Hair follicular keratinocyte (primary cell): Measurements from ENCODE around the gene ATG13. TPM values are rescaled to one million over a fixed set of nuclear protein-coding genes. Genes with fewer than 3 reads are reported as not detected.

Experiments
- total RNA-seq: library from RNA; depleted of rRNA; stranded (reverse); fragments of >200 nt; gene quantifications from 2 replicates; pipeline ENCODE4 v1.2.3, GENCODE V29; 2015

ATG13 gene
- 46.2 and 49.4 TPM in 2 replicates for total RNA-seq

DNA sequence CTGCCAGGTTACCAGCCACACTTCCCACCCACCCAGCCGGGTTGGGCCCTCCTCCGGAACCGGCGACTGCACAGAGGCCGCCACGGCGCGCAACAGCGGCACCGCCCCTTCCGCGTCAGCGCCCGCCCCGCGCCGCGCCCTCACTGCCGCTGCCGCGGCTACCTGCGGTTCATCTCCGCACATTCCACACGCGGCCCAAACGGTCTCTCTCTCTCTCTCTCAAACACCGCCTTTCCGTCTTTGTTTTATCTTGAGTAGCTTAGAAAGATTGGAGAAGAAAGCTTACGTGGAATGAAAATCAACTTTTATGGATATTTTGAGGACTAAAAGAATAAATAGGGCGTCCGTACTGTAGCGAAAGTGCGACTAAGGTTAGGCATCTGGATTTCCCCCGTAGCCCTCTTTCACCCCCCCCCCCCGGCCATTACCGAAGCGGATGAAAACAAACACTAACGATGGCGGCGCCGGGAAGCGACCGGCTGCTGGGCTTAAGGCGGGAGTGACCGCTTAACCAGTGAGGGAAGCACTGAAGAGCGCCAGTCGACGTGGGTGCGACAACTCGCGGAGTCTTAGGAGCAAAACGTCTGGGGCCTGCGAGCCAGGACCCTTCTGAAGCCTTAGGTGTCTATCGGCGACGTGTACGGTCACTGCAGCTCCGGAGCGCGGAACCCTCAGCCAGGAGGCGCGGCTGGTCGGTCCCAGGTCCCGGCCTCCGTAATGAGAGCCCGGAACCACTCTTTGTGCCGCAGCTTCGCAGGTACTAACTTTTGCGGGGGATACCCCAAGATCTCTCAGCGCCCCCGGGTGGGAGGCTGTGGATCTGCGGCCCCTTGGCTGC, at the start of gene ATG13, which contains the start of gene HARBI1:
Gene ATG13, plus strand, starts transcription at position 420 of the 838 bp plus-strand sequence. CDS start 26,739 bp downstream, outside the sequence.
Gene HARBI1, minus strand, starts transcription at position 94 of the 838 bp plus-strand sequence. CDS start 990 bp downstream, outside the sequence.

DNA sequence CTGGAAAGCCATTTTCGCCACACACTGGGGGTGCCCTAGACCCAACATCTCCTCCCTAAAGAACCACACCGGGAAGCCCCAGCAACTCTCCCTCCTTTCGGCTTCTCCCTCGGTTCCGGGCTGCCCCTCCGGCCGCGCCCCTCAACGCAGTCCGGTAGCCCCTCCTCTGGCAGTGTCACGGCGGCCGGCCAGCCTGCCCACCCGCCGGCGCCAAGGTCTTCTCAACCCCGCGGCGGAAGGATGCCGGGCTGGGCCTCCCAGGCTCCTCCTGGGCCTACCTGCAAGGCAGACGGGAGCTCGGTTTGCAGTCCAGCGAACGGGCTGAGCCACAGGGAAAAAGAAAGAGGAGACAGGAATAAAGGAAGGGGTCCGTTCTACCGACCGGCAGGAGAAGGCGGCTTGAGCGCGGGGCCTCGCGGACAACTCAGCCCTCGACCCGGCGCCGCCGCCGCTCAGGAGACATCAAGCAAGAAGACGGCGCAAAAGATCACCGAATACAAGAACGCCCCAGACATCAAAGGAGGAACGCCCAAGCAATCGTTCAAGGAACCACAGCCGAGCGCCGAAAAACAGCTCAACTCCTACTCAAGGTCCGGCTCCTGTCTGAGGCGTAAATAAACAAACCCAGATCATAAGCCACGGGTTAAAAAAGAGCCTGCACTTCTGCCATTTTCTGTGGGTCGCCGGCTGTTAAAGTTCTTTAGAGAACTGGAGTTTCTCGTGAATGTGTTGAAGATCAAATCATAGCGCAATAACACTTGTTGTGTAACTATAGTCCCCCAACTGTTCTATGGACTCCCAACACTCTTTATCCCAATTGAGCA, 23.6 kb upstream of the ATG13 start, which contains the start of gene AMBRA1:
Gene AMBRA1, minus strand, starts transcription at position 474 of the 824 bp plus-strand sequence. CDS start 45,643 bp downstream, outside the sequence.

DNA sequence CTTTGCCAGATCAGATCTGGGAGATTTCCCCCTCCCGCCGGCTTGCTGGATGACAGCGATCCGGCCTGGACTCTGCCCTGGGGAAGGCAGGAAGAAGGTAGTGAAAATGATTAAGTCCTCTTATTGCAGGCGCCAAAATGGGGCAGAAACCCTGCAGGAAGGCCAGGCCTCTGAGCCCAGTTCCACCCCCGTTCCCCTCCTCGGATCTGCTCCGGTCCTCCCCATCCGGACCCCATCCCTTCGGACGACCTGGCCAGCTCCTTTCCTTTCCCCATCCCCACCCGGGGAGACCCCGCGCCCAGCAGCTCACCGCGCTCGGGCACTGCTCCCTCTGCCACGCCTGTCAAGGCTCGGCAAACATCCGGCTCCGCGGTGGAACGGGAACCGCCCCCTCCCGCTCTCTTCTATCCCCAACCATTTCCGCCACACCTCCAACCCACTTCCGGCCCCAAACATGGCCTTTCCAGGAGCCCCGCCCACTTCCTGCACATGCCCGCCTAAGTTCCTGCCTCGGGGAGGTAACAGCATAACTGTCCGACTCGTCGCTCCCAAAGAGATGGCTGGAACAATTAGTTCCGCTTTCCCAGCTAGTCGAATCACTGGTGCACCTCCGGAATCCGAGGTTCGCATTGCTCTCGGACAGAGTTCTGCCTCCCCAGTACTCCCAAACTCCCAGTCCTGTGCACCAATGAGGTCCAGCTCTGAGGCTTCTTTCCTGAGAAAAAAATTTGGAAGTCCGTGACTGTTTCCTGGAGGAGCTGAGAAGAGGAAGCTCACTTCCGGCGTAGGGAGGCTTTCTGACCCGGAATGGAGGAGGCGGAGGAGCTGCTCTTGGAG, 83.1 kb downstream of the ATG13 start, which contains the start of the genes ARHGAP1 and ZNF408:
Gene ARHGAP1, minus strand, starts transcription at position 379 of the 837 bp plus-strand sequence. CDS start 4,512 bp downstream, outside the sequence.
Gene ZNF408, plus strand, starts transcription at position 791 of the 837 bp plus-strand sequence. Its CDS starts 17 bp downstream, at position 808.

DNA sequence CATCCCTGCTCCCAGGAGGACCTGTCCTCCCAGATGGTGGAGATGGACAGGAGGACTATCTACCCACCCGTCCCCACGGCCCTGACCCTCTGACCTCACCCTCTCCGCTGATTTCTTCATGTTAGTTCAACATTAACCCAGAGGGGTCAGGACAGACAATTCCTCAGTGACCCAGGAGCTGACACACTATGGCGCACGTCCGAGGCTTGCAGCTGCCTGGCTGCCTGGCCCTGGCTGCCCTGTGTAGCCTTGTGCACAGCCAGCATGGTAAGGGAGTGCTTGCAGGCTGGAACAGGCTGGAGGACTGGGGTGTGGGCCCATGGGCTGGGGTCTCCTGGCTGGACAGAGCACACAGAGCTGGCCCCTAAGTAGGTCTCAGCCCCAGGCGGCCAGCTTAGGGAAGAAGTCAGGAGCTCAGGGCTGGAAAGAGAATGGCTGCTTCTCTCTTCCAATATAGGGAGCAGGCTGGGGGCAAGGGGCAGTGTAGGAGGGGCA, 101.7 kb downstream of the ATG13 start, which contains the start of gene F2:
Gene F2, plus strand, starts transcription at position 166 of the 495 bp plus-strand sequence. Its CDS starts 23 bp downstream, at position 189.

Other genes with a start within 250 kb of the ATG13 start
- gene MDK, start 235.9 kb upstream of the ATG13 start, total RNA-seq: 22.3 and 55.3 TPM in 2 replicates
- gene CHRM4, start 225.8 kb upstream of the ATG13 start, total RNA-seq: not detected in 2 replicates
- gene AMBRA1, start 23.5 kb upstream of the ATG13 start, total RNA-seq: 13.8 and 21.7 TPM in 2 replicates
- 2.4 and 3.3 TPM in 2 replicates for gene HARBI1, start 326 bp upstream of the ATG13 start, total RNA-seq
- 35.5 and 46.1 TPM in 2 replicates for gene ARHGAP1, start 83.1 kb downstream of the ATG13 start, total RNA-seq
- gene ZNF408, start 83.5 kb downstream of the ATG13 start, total RNA-seq: 9.6 and 13.3 TPM in 2 replicates
- gene F2, start 101.7 kb downstream of the ATG13 start, total RNA-seq: 0.11 TPM in 1 of 2 replicates, not detected in the other
- 52.4 and 66.6 TPM in 2 replicates for gene CKAP5, start 228.7 kb downstream of the ATG13 start, total RNA-seq